Testis (tissue), 3 donors: ENCODE measurements around the gene PLIN5. TPM values are rescaled to one million over a fixed set of nuclear protein-coding genes. Genes with fewer than 3 reads are reported as not detected.
"Not testable (repeated sequence)": the region's sequence is repeated elsewhere in the genome, so short reads cannot be mapped to it uniquely, and the experiment has no call there.

Experiments used
- DNase-seq: peaks from one replicate; pipeline ENCODE4 v3.0.0-alpha.2; 2019
- H3K27ac ChIP-seq, 2 donors: fragments of 200-600 bp; sonication (generic); one replicate each; pipeline ENCODE4 v1.5.1; 2019
- H3K27me3 ChIP-seq: fragments of 200-600 bp; sonication (generic); one replicate; pipeline ENCODE4 v1.5.1; 2019
- H3K36me3 ChIP-seq: fragments of 200-600 bp; sonication (generic); one replicate; pipeline ENCODE4 v1.5.1; 2017; ENCODE audit warnings: low read depth; ENCODE audit errors: missing control alignments
- H3K4me1 ChIP-seq: fragments of 200-600 bp; sonication (generic); one replicate; pipeline ENCODE4 v1.5.1; 2019
- H3K4me3 ChIP-seq, 2 donors: fragments of 200-600 bp; sonication (generic); one replicate each; pipeline ENCODE4 v1.5.1; 2017 to 2019
- H3K9me3 ChIP-seq: fragments of 200-600 bp; sonication (generic); one replicate; pipeline ENCODE4 v1.5.1; 2017
- CTCF ChIP-seq, 3 experiments: fragments of 450-650 bp in 2 of 3; fragments of 200-600 bp in 1 of 3; sonication (generic) in 1 of 3; IDR thresholded peaks; one replicate each; pipeline ENCODE4 v1.5.1; 2016 to 2019; ENCODE audit warnings: antibody characterized with exemption in 3 of 3, mild to moderate bottlenecking in 2 of 3, moderate library complexity in 1 of 3
- POLR2A ChIP-seq: fragments of 450-650 bp; IDR thresholded peaks from one replicate; pipeline ENCODE4 v1.6.1; 2017; ENCODE audit warnings: antibody characterized with exemption, mild to moderate bottlenecking, moderate library complexity
- WGBS, 2 donors: methylation state at CpG; one replicate each; pipeline ENCODE4 v1.1.5; 2018; 5-methylcytosine and 5-hydroxymethylcytosine counted together
- intact Hi-C: fragments of 100-400 bp; cut with DNase I; formaldehyde crosslinking; loops from one replicate; pipeline ENCODE4 v1.15.1; 2023; ENCODE audit warnings: low total_unique reads
- polyA plus RNA-seq: library from polyadenylated mRNA; stranded (reverse); fragments of 350-450 nt; fragmentation: Illumina TruSeq; extraction: RNeasy Lipid Tissue Mini Kit (QIAGEN cat#74804); gene quantifications from one replicate; pipeline ENCODE4 v1.2.3, GENCODE V29; 2014; ENCODE audit warnings: low read depth, low replicate concordance; ENCODE audit not compliant: insufficient read depth
- total RNA-seq, 2 donors: library from RNA; depleted of rRNA; stranded (reverse); fragments of >200 nt; gene quantifications; one replicate each; pipeline ENCODE4 v1.2.3, GENCODE V29; 2016

Gene PLIN5
- total and polyA plus RNA-seq, 3 donors from 2014 or later: 3.8 to 8.5 (median 7.4) TPM

DNA sequence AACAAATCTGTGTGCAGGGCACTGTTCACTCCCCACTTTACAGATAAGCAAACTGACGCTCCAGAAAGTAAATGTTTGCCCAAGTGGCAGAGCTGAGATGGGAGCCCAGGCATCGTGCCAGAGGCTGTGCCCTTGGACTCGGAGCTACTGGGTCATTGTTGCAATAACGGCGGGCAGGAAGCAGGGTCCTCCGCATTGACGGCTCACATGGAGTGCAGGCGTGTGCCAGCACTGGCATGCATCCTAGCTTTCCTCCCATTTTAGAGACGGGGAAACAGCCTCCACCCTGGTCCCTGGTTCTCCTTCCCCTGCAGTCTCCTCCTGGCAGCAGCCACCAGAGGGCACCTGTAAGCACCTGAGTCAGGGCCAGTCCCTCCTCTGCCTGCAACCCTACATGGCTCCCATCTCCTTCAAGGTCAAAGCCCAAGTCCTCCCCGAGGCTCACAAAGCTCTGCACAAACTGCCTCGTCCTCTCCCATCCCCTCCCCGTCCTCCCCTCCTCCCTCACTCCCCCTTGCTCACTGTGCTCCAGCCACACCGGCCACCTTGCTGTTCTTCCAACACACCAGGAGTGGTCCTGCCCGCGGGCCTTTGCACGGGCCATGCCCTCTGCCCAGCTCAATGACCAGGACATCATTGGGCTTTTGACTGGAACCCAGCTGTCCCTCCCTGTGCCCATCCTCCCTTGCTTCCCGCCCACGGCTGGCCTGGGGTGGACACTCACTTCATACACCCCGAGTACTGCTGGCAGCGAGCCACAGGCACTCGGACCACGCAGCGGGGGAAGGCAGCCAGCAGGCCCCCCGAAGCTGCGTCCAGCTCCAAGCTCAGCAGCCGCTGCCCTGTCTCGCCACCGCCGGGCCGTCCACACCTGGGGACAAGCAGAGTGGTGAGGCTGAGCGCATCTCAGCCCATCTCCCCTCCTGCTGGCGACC lies 12.5 kb upstream of the PLIN5 start:
- Histone ChIP-seq H3K9me3 (no peaks in the 10 kb centered on the region), H3K27ac (no peak overlapping the region), H3K4me3 (no peak overlapping the region), H3K36me3 (no peaks in the 10 kb centered on the region), H3K4me1 (no peaks in the 10 kb centered on the region), H3K27me3 (no peaks in the 10 kb centered on the region)
- DNase-seq: peak; percentile 43
- WGBS, 2 donors: 58 to 59% methylated on average over 20 to 31 of the region's 32 CpGs
- TF ChIP-seq POLR2A: no peak
- TF ChIP-seq CTCF (IDR thresholded peaks at IDR 0.05): no peak
- intact Hi-C loops: no loop called here

DNA sequence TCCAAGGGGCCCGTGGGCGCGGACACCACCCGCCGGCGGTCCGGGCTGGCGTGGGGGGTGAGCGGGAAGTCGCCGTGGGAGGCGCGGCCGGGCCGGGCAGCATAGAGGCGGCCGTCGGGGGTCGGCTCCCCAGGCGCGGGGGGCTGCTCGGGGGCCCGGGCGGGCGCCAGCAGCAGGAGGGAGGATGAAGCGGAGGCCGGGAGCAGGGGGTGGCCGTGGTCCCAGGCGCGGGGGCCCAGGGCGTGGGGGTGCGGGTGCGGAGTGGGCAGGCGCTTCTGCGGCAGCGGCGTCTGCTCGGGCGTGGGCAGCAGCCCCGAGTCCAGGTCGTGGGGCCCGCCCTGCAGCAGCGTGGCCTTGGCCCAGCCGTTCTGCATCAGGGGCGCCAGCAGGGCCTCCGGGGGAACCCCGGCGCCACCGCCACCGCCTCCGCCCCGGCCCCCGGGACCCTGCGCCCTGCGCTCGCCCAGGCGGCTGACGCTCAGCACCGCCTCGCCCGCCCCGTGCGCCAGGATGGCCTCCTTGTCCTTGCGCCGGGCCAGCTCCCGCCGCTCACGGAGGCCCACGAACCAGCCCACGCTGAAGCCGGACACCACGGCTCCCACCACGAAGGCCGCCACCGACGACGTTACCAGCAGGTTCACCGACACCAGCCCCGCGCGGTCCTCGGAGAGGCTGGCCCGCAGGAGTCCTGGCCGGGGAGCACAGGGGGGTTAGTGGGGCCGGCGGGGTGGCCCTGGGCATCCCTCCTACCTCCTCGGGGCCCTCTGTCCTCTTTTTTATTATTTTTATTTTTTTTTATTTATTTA lies 9.0 kb upstream of the PLIN5 start:
- H3K27ac ChIP-seq: no peak overlapping the region
- DNase-seq: no peak
- no peak overlapping the region for H3K4me3 ChIP-seq
- TF ChIP-seq POLR2A: no peak
- no peak for TF ChIP-seq CTCF (IDR thresholded peaks at IDR 0.05)
- no peaks in the 10 kb centered on the region for H3K9me3 ChIP-seq
- H3K4me1 ChIP-seq: no peaks in the 10 kb centered on the region
- intact Hi-C loops: no loop called here
- 51 to 80% methylated on average over 34 to 87 of the region's 87 CpGs for WGBS, 2 donors
- H3K27me3 ChIP-seq: no peaks in the 10 kb centered on the region
- no peaks in the 10 kb centered on the region for H3K36me3 ChIP-seq

- 53 to 75% methylated on average over 46 to 50 of the region's 77 CpGs for WGBS, 2 donors
- Histone ChIP-seq H3K36me3 (no peaks in the 10 kb centered on the region), H3K4me1 (no peaks in the 10 kb centered on the region), H3K27me3 (no peaks in the 10 kb centered on the region), H3K9me3 (no peaks in the 10 kb centered on the region), H3K4me3 (peak overlapping the region in 1 of 2 donors; percentile 29), H3K27ac (no peak overlapping the region)
- DNase-seq: no peak
- intact Hi-C loops: no loop called here
- no peak for TF ChIP-seq POLR2A
- TF ChIP-seq CTCF (IDR thresholded peaks at IDR 0.05): no peak
These were observed 8.1 kb upstream of the PLIN5 start for GRCh38 chr19:4542896-4543841.

GRCh38 chr19:4541806-4542145 lies 6.8 kb upstream of the PLIN5 start:
- intact Hi-C loops, H3K36me3 ChIP-seq, H3K27me3 ChIP-seq, H3K4me3 ChIP-seq, DNase-seq, H3K9me3 ChIP-seq, H3K27ac ChIP-seq, H3K4me1 ChIP-seq: not testable (repeated sequence)
- 91 to 94% methylated on average over 12 of the region's 12 CpGs for WGBS, 2 donors
